H9 (cell line): ENCODE results near the gene PITPNB. TPM values are rescaled to one million over a fixed set of nuclear protein-coding genes. Genes with fewer than 3 reads are reported as not detected.

Source experiments
- DNase-seq: peaks from one replicate; pipeline ENCODE4 v3.0.0-alpha.2; 2017
- H2AFZ ChIP-seq: one replicate; pipeline ENCODE4 v1.6.1; 2013; ENCODE audit warnings: mild to moderate bottlenecking, low read length, control low read depth, moderate library complexity
- H2AK5ac ChIP-seq: 2 replicates; pipeline ENCODE4 v1.6.1; 2013; ENCODE audit warnings: low read length, control low read depth, mixed read lengths; ENCODE audit not compliant: insufficient read length
- H2BK120ac ChIP-seq: one replicate; pipeline ENCODE4 v1.6.1; 2013; ENCODE audit warnings: low read depth, mild to moderate bottlenecking, low read length, control low read depth, inconsistent platforms; ENCODE audit not compliant: poor library complexity, severe bottlenecking
- H2BK12ac ChIP-seq: 2 replicates; pipeline ENCODE4 v1.6.1; 2013; ENCODE audit warnings: low read length, control low read depth, mixed read lengths, low read depth; ENCODE audit not compliant: insufficient read length
- H2BK15ac ChIP-seq: 2 replicates; pipeline ENCODE4 v1.6.1; 2013; ENCODE audit warnings: low read depth, low read length, control low read depth
- H2BK20ac ChIP-seq: one replicate; pipeline ENCODE4 v1.6.1; 2013; ENCODE audit warnings: low read depth, mild to moderate bottlenecking, low read length, control low read depth, inconsistent platforms; ENCODE audit not compliant: poor library complexity, severe bottlenecking
- H2BK5ac ChIP-seq: 2 replicates; pipeline ENCODE4 v1.6.1; 2013; ENCODE audit warnings: low read length, control low read depth, mixed read lengths; ENCODE audit not compliant: insufficient read length
- H3K14ac ChIP-seq: 2 replicates; pipeline ENCODE4 v1.6.1; 2013; ENCODE audit warnings: low read length, control low read depth; ENCODE audit not compliant: insufficient read depth
- H3K18ac ChIP-seq: 2 replicates; pipeline ENCODE4 v1.6.1; 2013; ENCODE audit warnings: low read depth, mild to moderate bottlenecking, mixed read lengths, low read length, control low read depth; ENCODE audit not compliant: insufficient read length
- H3K23ac ChIP-seq: 2 replicates; pipeline ENCODE4 v1.6.1; 2013; ENCODE audit warnings: low read length, control low read depth, mixed read lengths, low read depth; ENCODE audit not compliant: insufficient read length
- H3K23me2 ChIP-seq: 2 replicates; pipeline ENCODE4 v1.6.1; 2013; ENCODE audit warnings: low read depth, mild to moderate bottlenecking, mixed read lengths, low read length, control low read depth; ENCODE audit not compliant: insufficient read length, poor library complexity, severe bottlenecking
- H3K27ac ChIP-seq: 2 replicates; pipeline ENCODE4 v1.5.1; 2013; ENCODE audit warnings: low read length, control low read depth, mixed read lengths, low read depth; ENCODE audit not compliant: insufficient read length
- H3K27me3 ChIP-seq: 2 replicates; pipeline ENCODE4 v1.6.1; 2013; ENCODE audit warnings: low read length, control low read depth, inconsistent platforms; ENCODE audit not compliant: insufficient read depth
- H3K4ac ChIP-seq: 2 replicates; pipeline ENCODE4 v1.6.1; 2013; ENCODE audit warnings: low read depth, mild to moderate bottlenecking, control low read depth, inconsistent platforms, low read length, moderate library complexity
- H3K4me1 ChIP-seq: 2 replicates; pipeline ENCODE4 v1.6.1; 2013; ENCODE audit warnings: low read length, control low read depth, inconsistent platforms; ENCODE audit not compliant: insufficient read depth
- H3K4me2 ChIP-seq: 2 replicates; pipeline ENCODE4 v1.6.1; 2013; ENCODE audit warnings: low read length, control low read depth, mixed read lengths; ENCODE audit not compliant: insufficient read length, insufficient read depth
- H3K56ac ChIP-seq: 2 replicates; pipeline ENCODE4 v1.6.1; 2013; ENCODE audit warnings: low read depth, mild to moderate bottlenecking, mixed read lengths, low read length, control low read depth; ENCODE audit not compliant: insufficient read length
- H3K79me1 ChIP-seq: 2 replicates; pipeline ENCODE4 v1.6.1; 2013; ENCODE audit warnings: low read depth, mild to moderate bottlenecking, moderate library complexity, low read length, control low read depth, inconsistent platforms; ENCODE audit not compliant: insufficient read depth, poor library complexity, severe bottlenecking
- H3K79me2 ChIP-seq: 2 replicates; pipeline ENCODE4 v1.6.1; 2013; ENCODE audit warnings: low read length, control low read depth, inconsistent platforms; ENCODE audit not compliant: insufficient read depth
- H3K9ac ChIP-seq: 2 replicates; pipeline ENCODE4 v1.6.1; 2013; ENCODE audit warnings: low read length, control low read depth, mixed read lengths; ENCODE audit not compliant: insufficient read length; ENCODE audit errors: extremely low read depth
- H3K9me3 ChIP-seq: one replicate; pipeline ENCODE4 v1.6.1; 2013; ENCODE audit warnings: low read depth, low read length, inconsistent platforms; ENCODE audit not compliant: control insufficient read depth
- H3T11ph ChIP-seq: one replicate; pipeline ENCODE4 v1.6.1; 2013; ENCODE audit warnings: mild to moderate bottlenecking, low read length, control low read depth, inconsistent platforms
- H4K20me1 ChIP-seq: one replicate; pipeline ENCODE4 v1.6.1; 2013; ENCODE audit not compliant: control insufficient read depth, insufficient read length, insufficient read depth
- H4K5ac ChIP-seq: 2 replicates; pipeline ENCODE4 v1.6.1; 2013; ENCODE audit warnings: low read depth, mild to moderate bottlenecking, mixed read lengths, low read length, control low read depth; ENCODE audit not compliant: insufficient read length
- H4K8ac ChIP-seq: replicated peaks from 2 replicates; pipeline ENCODE4 v1.6.1; 2013; ENCODE audit warnings: low read length, control low read depth, mixed read lengths, low read depth; ENCODE audit not compliant: insufficient read length
- H4K91ac ChIP-seq: 2 replicates; pipeline ENCODE4 v1.6.1; 2013; ENCODE audit warnings: low read depth, mild to moderate bottlenecking, moderate library complexity, mixed read lengths, low read length, control low read depth; ENCODE audit not compliant: insufficient read length
- H3K27ac Mint-ChIP-seq, 3 experiments: 2 replicates in 2 of 3; 3 replicates in 1 of 3; pipeline ENCODE4 v1.8.0; 2020 to 2021; ENCODE audit warnings: mixed read lengths in 3 of 3, mild to moderate bottlenecking in 1 of 3, moderate library complexity in 1 of 3
- H3K27me3 Mint-ChIP-seq: 2 replicates; pipeline ENCODE4 v1.8.0; 2021; ENCODE audit warnings: low read depth, mild to moderate bottlenecking, moderate library complexity, mixed read lengths
- H3K36me3 Mint-ChIP-seq, 3 experiments: 2 replicates in 2 of 3; 3 replicates in 1 of 3; pipeline ENCODE4 v1.8.0; 2020 to 2021; ENCODE audit warnings: low read depth in 3 of 3, mixed read lengths in 3 of 3; ENCODE audit not compliant: insufficient read depth in 1 of 3
- H3K4me1 Mint-ChIP-seq, 2 experiments: 2 replicates each; pipeline ENCODE4 v1.8.0; 2020; ENCODE audit warnings: mixed read lengths in 2 of 2
- H3K4me3 Mint-ChIP-seq, 2 experiments: 2 replicates in 1 of 2; 3 replicates in 1 of 2; pipeline ENCODE4 v1.8.0; 2020 to 2021; ENCODE audit warnings: mild to moderate bottlenecking in 2 of 2, mixed read lengths in 2 of 2, moderate library complexity in 1 of 2
- H3K9me3 Mint-ChIP-seq, 2 experiments: 2 replicates in 1 of 2; 3 replicates in 1 of 2; pipeline ENCODE4 v1.8.0; 2020; ENCODE audit warnings: mild to moderate bottlenecking in 2 of 2, mixed read lengths in 2 of 2, moderate library complexity in 1 of 2
- WGBS: extraction: QIAGEN DNeasy Blood & Tissue Kit; methylation state at CpG from one replicate; pipeline ENCODE4 v1.1.7; 2013; ENCODE audit warnings: missing lambda C conversion rate, low lambda C conversion rate, mixed read lengths; ENCODE audit not compliant: insufficient read length; ENCODE audit errors: extremely low coverage; 5-methylcytosine and 5-hydroxymethylcytosine counted together
- total RNA-seq: library from RNA; stranded (reverse); gene quantifications from 2 replicates; pipeline ENCODE4 v1.2.1, GENCODE V29; 2021
- TF ChIP-seq, protein P1 (sequence below): fragments of 200-600 bp; sonication (generic); conservative IDR thresholded peaks from 3 replicates; pipeline ENCODE4 v1.8.0; 2021; ENCODE audit warnings: antibody characterized with exemption, mild to moderate bottlenecking

The PITPNB gene
- total RNA-seq, 1 experiment from 2014 or later = 106 TPM

DNA sequence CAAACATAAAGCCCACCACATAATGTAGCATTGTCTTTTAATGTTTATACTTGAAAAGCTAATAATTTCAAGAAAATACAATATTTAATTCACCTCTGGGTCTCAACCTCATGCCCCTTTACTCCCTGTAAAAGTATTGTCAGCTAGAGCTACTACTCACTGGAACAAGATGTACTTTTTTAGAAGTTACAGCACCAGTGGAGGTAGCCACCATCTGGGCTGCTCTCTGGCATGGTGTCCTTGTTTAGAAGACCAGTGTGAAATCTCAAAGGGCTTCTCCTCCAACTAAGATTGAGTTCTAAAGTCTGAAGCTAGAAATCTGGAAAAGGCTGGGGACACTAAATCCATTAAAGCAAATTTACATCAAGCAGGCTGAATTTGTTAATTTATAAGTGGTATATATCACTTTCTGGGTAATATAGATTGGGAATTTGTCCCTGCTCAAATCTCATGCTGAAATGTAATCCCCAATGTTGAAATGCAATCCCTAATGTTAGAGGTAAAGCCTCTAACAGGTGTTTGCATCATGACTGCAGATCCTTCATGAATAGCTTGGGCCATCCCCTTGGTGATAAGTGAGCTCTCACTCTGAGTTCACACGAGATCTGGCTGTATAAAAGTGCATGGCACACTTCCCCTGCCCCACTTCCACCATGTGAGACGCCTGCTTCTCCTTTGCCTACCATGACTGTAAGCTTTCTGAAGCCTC lies 47.6 kb downstream of the PITPNB start:
- no peaks in the 10 kb centered on the region for H3K9me3 Mint-ChIP-seq
- no peak overlapping the region for H3T11ph ChIP-seq
- no peak overlapping the region for H2BK20ac ChIP-seq
- no peaks in the 10 kb centered on the region for H4K20me1 ChIP-seq
- H3K27ac ChIP-seq = no peak overlapping the region
- H3K18ac ChIP-seq = no peak overlapping the region
- no peak overlapping the region for H3K56ac ChIP-seq
- no peak for DNase-seq
- no peaks in the 10 kb centered on the region for H3K9me3 ChIP-seq
- no peak overlapping the region for H2AK5ac ChIP-seq
- no peaks in the 10 kb centered on the region for H3K27me3 Mint-ChIP-seq
- no peak overlapping the region for H4K5ac ChIP-seq
- no peak overlapping the region for H2BK12ac ChIP-seq
- H3K4me1 Mint-ChIP-seq = peaks cover 12 to 13% of the 10 kb centered on the region in 2 experiments
- H2BK15ac ChIP-seq = no peak overlapping the region
- no peaks in the 10 kb centered on the region for H3K27me3 ChIP-seq
- no peaks in the 10 kb centered on the region for H3K23me2 ChIP-seq
- H3K4me2 ChIP-seq = no peak overlapping the region
- H2BK120ac ChIP-seq = no peak overlapping the region
- 0 out of 7 replicates have a peak overlapping the region, but pooled peaks of 1 of the 3 experiments have one; percentile 71 for H3K27ac Mint-ChIP-seq
- no peaks in the 10 kb centered on the region for H3K4me1 ChIP-seq
- H3K79me2 ChIP-seq = 0 out of 2 replicates have a peak, but pooled peaks cover 1% of the 10 kb centered on the region
- H2AFZ ChIP-seq = no peak overlapping the region
- no peak overlapping the region for H4K91ac ChIP-seq
- H3K14ac ChIP-seq = no peak overlapping the region
- H3K4me3 Mint-ChIP-seq = no peak overlapping the region
- WGBS = no CpG with 5 or more reads among the region's 2 CpGs
- no peak overlapping the region for H3K4ac ChIP-seq
- H3K79me1 ChIP-seq = peaks cover 3% of the 10 kb centered on the region
- no peak overlapping the region for H3K9ac ChIP-seq
- H4K8ac ChIP-seq = no peak overlapping the region
- H2BK5ac ChIP-seq = no peak overlapping the region
- no peak overlapping the region for H3K23ac ChIP-seq
- peaks cover 11 to 33% (median 16%) of the 10 kb centered on the region in 3 experiments; a peak in 6 of 7 replicates for H3K36me3 Mint-ChIP-seq
- TF ChIP-seq, protein P1, sequence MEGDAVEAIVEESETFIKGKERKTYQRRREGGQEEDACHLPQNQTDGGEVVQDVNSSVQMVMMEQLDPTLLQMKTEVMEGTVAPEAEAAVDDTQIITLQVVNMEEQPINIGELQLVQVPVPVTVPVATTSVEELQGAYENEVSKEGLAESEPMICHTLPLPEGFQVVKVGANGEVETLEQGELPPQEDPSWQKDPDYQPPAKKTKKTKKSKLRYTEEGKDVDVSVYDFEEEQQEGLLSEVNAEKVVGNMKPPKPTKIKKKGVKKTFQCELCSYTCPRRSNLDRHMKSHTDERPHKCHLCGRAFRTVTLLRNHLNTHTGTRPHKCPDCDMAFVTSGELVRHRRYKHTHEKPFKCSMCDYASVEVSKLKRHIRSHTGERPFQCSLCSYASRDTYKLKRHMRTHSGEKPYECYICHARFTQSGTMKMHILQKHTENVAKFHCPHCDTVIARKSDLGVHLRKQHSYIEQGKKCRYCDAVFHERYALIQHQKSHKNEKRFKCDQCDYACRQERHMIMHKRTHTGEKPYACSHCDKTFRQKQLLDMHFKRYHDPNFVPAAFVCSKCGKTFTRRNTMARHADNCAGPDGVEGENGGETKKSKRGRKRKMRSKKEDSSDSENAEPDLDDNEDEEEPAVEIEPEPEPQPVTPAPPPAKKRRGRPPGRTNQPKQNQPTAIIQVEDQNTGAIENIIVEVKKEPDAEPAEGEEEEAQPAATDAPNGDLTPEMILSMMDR = no peak
